GM23338 (cell line): ENCODE data around the gene ADAMTS5. TPM values are rescaled to one million over a fixed set of nuclear protein-coding genes. Genes with fewer than 3 reads are reported as not detected.

ENCODE experiments used
- ATAC-seq: fragments of 200-7000 bp; cut with Tn5 transposase; 3 replicates; pipeline ENCODE4 v1.9.1; 2020
- DNase-seq: peaks from one replicate; pipeline ENCODE4 v3.0.0-alpha.2; 2015; ENCODE audit warnings: low spot score
- H2AFZ ChIP-seq: fragments of 200-600 bp; sonication (generic); 2 replicates; pipeline ENCODE4 v1.8.0; 2016; ENCODE audit warnings: antibody characterized with exemption, mild to moderate bottlenecking, moderate library complexity
- H3F3A ChIP-seq: fragments of 200-600 bp; sonication (generic); replicated peaks from 2 replicates; pipeline ENCODE4 v1.8.0; 2017; ENCODE audit warnings: antibody characterized with exemption, mixed run types, low read depth
- H3K27ac ChIP-seq: fragments of 200-600 bp; sonication (generic); 2 replicates; pipeline ENCODE4 v1.6.1; 2016; ENCODE audit warnings: low read depth
- H3K27me3 ChIP-seq: fragments of 200-600 bp; sonication (generic); 2 replicates; pipeline ENCODE4 v1.8.0; 2016; ENCODE audit warnings: mild to moderate bottlenecking, mixed run types, moderate library complexity; ENCODE audit not compliant: insufficient read depth
- H3K36me3 ChIP-seq: fragments of 200-600 bp; sonication (generic); 2 replicates; pipeline ENCODE4 v1.8.0; 2016; ENCODE audit warnings: mild to moderate bottlenecking; ENCODE audit not compliant: insufficient read depth
- H3K4me1 ChIP-seq: fragments of 200-600 bp; sonication (generic); 2 replicates; pipeline ENCODE4 v1.8.0; 2016; ENCODE audit warnings: mild to moderate bottlenecking, moderate library complexity; ENCODE audit not compliant: insufficient read depth
- H3K4me2 ChIP-seq: fragments of 200-600 bp; sonication (generic); 2 replicates; pipeline ENCODE4 v1.7.1; 2017; ENCODE audit warnings: mixed run types
- H3K4me3 ChIP-seq: fragments of 200-600 bp; sonication (generic); 2 replicates; pipeline ENCODE4 v1.6.1; 2016; ENCODE audit warnings: mixed run types
- H3K79me2 ChIP-seq: fragments of 200-600 bp; sonication (generic); replicated peaks from 2 replicates; pipeline ENCODE4 v1.8.0; 2017; ENCODE audit warnings: mild to moderate bottlenecking; ENCODE audit not compliant: insufficient read depth
- H3K9me2 ChIP-seq: fragments of 200-600 bp; sonication (generic); 2 replicates; pipeline ENCODE4 v1.8.0; 2017; ENCODE audit not compliant: insufficient read depth
- H4K20me1 ChIP-seq: fragments of 200-600 bp; sonication (generic); replicated peaks from 2 replicates; pipeline ENCODE4 v1.8.0; 2017; ENCODE audit warnings: mild to moderate bottlenecking; ENCODE audit not compliant: insufficient read depth
- H3K27ac Mint-ChIP-seq: 2 replicates; pipeline ENCODE4 v1.8.0; 2020; ENCODE audit warnings: inconsistent platforms, mild to moderate bottlenecking, moderate library complexity, mixed read lengths
- H3K27me3 Mint-ChIP-seq: 3 replicates; pipeline ENCODE4 v1.8.0; 2022; ENCODE audit warnings: low read depth, mild to moderate bottlenecking, moderate library complexity, mixed read lengths, inconsistent platforms; ENCODE audit not compliant: insufficient read depth, poor library complexity
- H3K36me3 Mint-ChIP-seq: 3 replicates; pipeline ENCODE4 v1.8.0; 2021; ENCODE audit warnings: low read depth, mild to moderate bottlenecking, inconsistent platforms, moderate library complexity, mixed read lengths
- H3K4me1 Mint-ChIP-seq: 3 replicates; pipeline ENCODE4 v1.8.0; 2020; ENCODE audit warnings: mild to moderate bottlenecking, inconsistent platforms, mixed read lengths
- H3K4me3 Mint-ChIP-seq: 3 replicates; pipeline ENCODE4 v1.8.0; 2021; ENCODE audit warnings: moderate library complexity, mild to moderate bottlenecking, inconsistent platforms, mixed read lengths
- H3K9me3 Mint-ChIP-seq: 3 replicates; pipeline ENCODE4 v1.8.0; 2020; ENCODE audit warnings: moderate library complexity, mild to moderate bottlenecking, inconsistent platforms, mixed read lengths
- CREB1 ChIP-seq: fragments of 250-450 bp; sonication (Bioruptor Pico); IDR thresholded peaks from 2 replicates; pipeline ENCODE4 v1.5.0; 2020; ENCODE audit warnings: low read depth, mild to moderate bottlenecking, moderate library complexity
- ETS1 ChIP-seq: IDR thresholded peaks from 2 replicates; pipeline ENCODE4 v1.6.1; 2016; ENCODE audit warnings: antibody characterized with exemption
- EZH2 ChIP-seq: fragments of 200-600 bp; sonication (generic); IDR thresholded peaks from one replicate; pipeline ENCODE4 v1.8.0; 2017; ENCODE audit warnings: antibody characterized with exemption, mild to moderate bottlenecking, low read depth; ENCODE audit not compliant: unreplicated experiment
- EZH2phosphoT487 ChIP-seq: fragments of 200-600 bp; sonication (generic); IDR thresholded peaks from one replicate; pipeline ENCODE4 v1.8.1; 2018; ENCODE audit warnings: antibody characterized with exemption; ENCODE audit not compliant: unreplicated experiment
- JUNB ChIP-seq: IDR thresholded peaks from one replicate; pipeline ENCODE4 v1.6.1; 2016; ENCODE audit warnings: antibody characterized with exemption; ENCODE audit not compliant: unreplicated experiment
- NANOG ChIP-seq: IDR thresholded peaks from 2 replicates; pipeline ENCODE4 v1.6.1; 2016; ENCODE audit warnings: antibody characterized with exemption, borderline replicate concordance
- POLR2AphosphoS5 ChIP-seq: IDR thresholded peaks from 2 replicates; pipeline ENCODE4 v1.6.1; 2016; ENCODE audit warnings: antibody characterized with exemption, low read depth
- REST ChIP-seq: IDR thresholded peaks from one replicate; pipeline ENCODE4 v1.6.1; 2018; ENCODE audit warnings: antibody characterized with exemption; ENCODE audit not compliant: unreplicated experiment
- STAT1 ChIP-seq: IDR thresholded peaks from one replicate; pipeline ENCODE4 v1.6.1; 2016; ENCODE audit warnings: antibody characterized with exemption; ENCODE audit not compliant: unreplicated experiment
- ZNF114 ChIP-seq: fragments of 250-450 bp; sonication (Bioruptor Pico); IDR thresholded peaks from 2 replicates; pipeline ENCODE4 v1.5.0; 2020; ENCODE audit warnings: mild to moderate bottlenecking, moderate library complexity
- ZNF331 ChIP-seq: fragments of 250-450 bp; sonication (Bioruptor Pico); IDR thresholded peaks from 2 replicates; pipeline ENCODE4 v1.5.0; 2020; ENCODE audit warnings: low read depth, mild to moderate bottlenecking, moderate library complexity
- polyA plus RNA-seq: library from polyadenylated mRNA; unstranded; fragments of >200 nt; fragmentation: Nextera tagmentation; extraction: Ambion mirVana; gene quantifications from 2 replicates; pipeline ENCODE4 v1.2.1, GENCODE V29; 2016
- total RNA-seq: library from RNA; depleted of rRNA; stranded (reverse); fragments of >200 nt; shearing (Covaris generic); gene quantifications from 2 replicates; pipeline ENCODE4 v1.2.3, GENCODE V29; 2014

Gene ADAMTS5
- total and polyA plus RNA-seq, 2 experiments from 2014 or later: 0.21 to 0.32 TPM

- no peak overlapping the region for H3K27ac ChIP-seq
- no peak for ATAC-seq
- no peak overlapping the region for H3K27ac Mint-ChIP-seq
Measured at GRCh38 chr21:26956216-26956615, 10.7 kb downstream of the ADAMTS5 start.

GRCh38 chr21:26954662-26955121, 12.2 kb downstream of the ADAMTS5 start:
- Histone ChIP-seq H3K27me3 (no peaks in the 10 kb centered on the region), H3K27ac (no peak overlapping the region)
- H3K27ac Mint-ChIP-seq: no peak overlapping the region

More at GRCh38 chr21:26956216-26956615, 10.7 kb downstream of the ADAMTS5 start:
- no peaks in the 10 kb centered on the region for H3K79me2 ChIP-seq
- no peak for DNase-seq
- Mint-ChIP-seq H3K4me1 (peaks cover 26% of the 10 kb centered on the region), H3K9me3 (no peaks in the 10 kb centered on the region), H3K4me3 (no peak overlapping the region), H3K36me3 (no peaks in the 10 kb centered on the region), H3K27me3 (no peaks in the 10 kb centered on the region)
- H3K9me2 ChIP-seq: no peaks in the 10 kb centered on the region
- no peak for TF ChIP-seq POLR2AphosphoS5
- H4K20me1 ChIP-seq: no peaks in the 10 kb centered on the region
- no peak overlapping the region for H3K4me3 ChIP-seq
- no peaks in the 10 kb centered on the region for H3K27me3 ChIP-seq
- no peaks in the 10 kb centered on the region for H3F3A ChIP-seq
- H3K4me1 ChIP-seq: peaks cover 14% of the 10 kb centered on the region; the same call in 1 of the 2 replicates
- no peak overlapping the region for H2AFZ ChIP-seq
- peak overlapping the region; percentile 35; the same call in 1 of the 2 replicates for H3K4me2 ChIP-seq
- no peaks in the 10 kb centered on the region for H3K36me3 ChIP-seq

More at GRCh38 chr21:26954662-26955121, 12.2 kb downstream of the ADAMTS5 start:
- Mint-ChIP-seq H3K27me3 (no peaks in the 10 kb centered on the region), H3K9me3 (no peaks in the 10 kb centered on the region), H3K4me3 (no peak overlapping the region), H3K4me1 (peaks cover 26% of the 10 kb centered on the region), H3K36me3 (no peaks in the 10 kb centered on the region)
- Histone ChIP-seq H2AFZ (no peak overlapping the region), H3K79me2 (no peaks in the 10 kb centered on the region), H3K36me3 (no peaks in the 10 kb centered on the region), H4K20me1 (no peaks in the 10 kb centered on the region), H3K4me2 (no peak overlapping the region), H3K4me3 (no peak overlapping the region), H3K4me1 (peaks cover 14% of the 10 kb centered on the region; the same call in 1 of the 2 replicates), H3F3A (no peaks in the 10 kb centered on the region), H3K9me2 (no peaks in the 10 kb centered on the region)
- ATAC-seq (no peak), DNase-seq (no peak)
- no peak for TF ChIP-seq EZH2
- TF ChIP-seq EZH2phosphoT487: no peak
- TF ChIP-seq CREB1 (CRISPR knock-in tag): no peak
- TF ChIP-seq NANOG: no peak
- no peak for TF ChIP-seq ETS1
- TF ChIP-seq REST: no peak
- TF ChIP-seq STAT1: no peak
- TF ChIP-seq POLR2AphosphoS5: no peak
- no peak for TF ChIP-seq JUNB
- TF ChIP-seq ZNF331 (CRISPR knock-in tag): no peak
- no peak for TF ChIP-seq ZNF114
